K562 (cell line): ENCODE measurements around the gene KRT80. TPM values are rescaled to one million over a fixed set of nuclear protein-coding genes. Genes with fewer than 3 reads are reported as not detected.

Source experiments
- ATAC-seq: fragments of 200-7000 bp; cut with Tn5 transposase; 3 replicates; pipeline ENCODE4 v1.9.1; 2020; ENCODE audit warnings: moderate library complexity
- BruUV-seq: library from RNA; stranded (reverse); fragments of 400-500 nt; replicated peaks from 2 replicates; lab custom pipeline; 2021; lab: Mats Ljungman, UMichigan
- CTCF ChIA-PET: fragments of 300-600 bp; formaldehyde crosslinking; extraction: SDS; loops from one replicate; lab custom pipeline; 2021; ENCODE audit warnings: low intra/inter-chr PET ratio; lab: Yijun Ruan, JAX
- POLR2A ChIA-PET: fragments of 300-600, 350-650 bp; sonication (Branson Sonifier 250); formaldehyde crosslinking; extraction: SDS; loops from one replicate; lab custom pipeline; 2021; ENCODE audit warnings: antibody characterized with exemption, inconsistent platforms; lab: Yijun Ruan, JAX
- DNase-seq, 4 experiments: peaks; one replicate each; pipeline versions ENCODE4 v3.0.0 to v3.0.0-alpha.2; 2011 to 2018; ENCODE audit warnings: low spot score in 3 of 4, mixed read lengths in 3 of 4; ENCODE audit errors: extremely low read depth in 1 of 4
- FAIRE-seq: peaks from 2 replicates; lab custom pipeline; 2011; peaks lifted over from hg19 to GRCh38; lab: Jason Lieb, UNC
- H2AFZ ChIP-seq: 2 replicates; pipeline ENCODE4 v1.6.0; 2011; ENCODE audit warnings: low read depth, low read length, control low read depth, inconsistent platforms
- H3K27ac ChIP-seq: fragments of 200-600 bp; 3 replicates; pipeline ENCODE4 v1.8.0; 2011; ENCODE audit warnings: low read depth, mild to moderate bottlenecking, control low read depth, inconsistent platforms, low read length, moderate library complexity, mixed read lengths; ENCODE audit errors: extremely low read depth
- H3K27me3 ChIP-seq, 2 experiments: fragments of 300-600 bp in 1 of 2; 2 replicates in 1 of 2; 3 replicates in 1 of 2; pipeline versions ENCODE4 v1.6.0 to v1.8.0; 2011; ENCODE audit warnings: inconsistent platforms in 2 of 2, low read length in 2 of 2, mild to moderate bottlenecking in 1 of 2, mixed read lengths in 1 of 2, moderate library complexity in 1 of 2; ENCODE audit not compliant: control insufficient read depth in 2 of 2, insufficient read depth in 2 of 2
- H3K36me3 ChIP-seq: fragments of 300-600 bp; 3 replicates; pipeline ENCODE4 v1.8.0; 2011; ENCODE audit warnings: mild to moderate bottlenecking, low read length, inconsistent platforms; ENCODE audit not compliant: control insufficient read depth, insufficient read depth
- H3K4me1 ChIP-seq, 2 experiments: fragments of 200-600 bp in 1 of 2; replicated peaks in 1 of 2; 2 replicates in 1 of 2; 3 replicates in 1 of 2; pipeline versions ENCODE4 v1.5.1 to v1.8.0; 2011; ENCODE audit warnings: inconsistent platforms in 2 of 2, low read length in 2 of 2, mild to moderate bottlenecking in 1 of 2, mixed read lengths in 1 of 2, moderate library complexity in 1 of 2; ENCODE audit not compliant: control insufficient read depth in 2 of 2, insufficient read depth in 2 of 2
- H3K4me2 ChIP-seq: 2 replicates; pipeline ENCODE4 v1.6.1; 2011; ENCODE audit warnings: low read length, control low read depth, inconsistent platforms, mixed read lengths; ENCODE audit not compliant: insufficient read depth
- H3K4me3 ChIP-seq: fragments of 200-600 bp; sonication (generic), shearing (Covaris generic); 2 replicates; pipeline ENCODE4 v1.5.1; 2016; ENCODE audit warnings: control low read depth, inconsistent platforms
- H3K79me2 ChIP-seq: fragments of 200-600 bp; 3 replicates; pipeline ENCODE4 v1.8.0; 2011; ENCODE audit warnings: low read length, inconsistent platforms; ENCODE audit not compliant: control insufficient read depth, insufficient read depth
- H3K9ac ChIP-seq, 2 experiments: 2 replicates each; pipeline versions ENCODE4 v1.6.0 to v1.6.1; 2011; ENCODE audit warnings: low read depth in 2 of 2, low read length in 2 of 2, control low read depth in 1 of 2, inconsistent platforms in 1 of 2, mild to moderate bottlenecking in 1 of 2, mixed read lengths in 1 of 2; ENCODE audit not compliant: insufficient read depth in 1 of 2
- H3K9me1 ChIP-seq: one replicate; pipeline ENCODE4 v1.6.0; 2011; ENCODE audit warnings: inconsistent platforms, mild to moderate bottlenecking, low read length, moderate library complexity; ENCODE audit not compliant: control insufficient read depth, insufficient read depth
- H3K9me3 ChIP-seq: replicated peaks from 2 replicates; pipeline ENCODE4 v1.5.1; 2011; ENCODE audit warnings: low read depth, low read length, inconsistent platforms; ENCODE audit not compliant: control insufficient read depth, insufficient read depth
- H4K20me1 ChIP-seq: replicated peaks from 2 replicates; pipeline ENCODE4 v1.6.1; 2011; ENCODE audit warnings: low read length, inconsistent platforms, mixed read lengths; ENCODE audit not compliant: control insufficient read depth, insufficient read depth
- IFI16 ChIP-seq: fragments of 250-450 bp; sonication (Bioruptor Pico); IDR thresholded peaks from 2 replicates; pipeline ENCODE4 v2.1.2; 2022; ENCODE audit warnings: mild to moderate bottlenecking, inconsistent platforms
- KDM1A ChIP-seq, 2 experiments: fragments of 450-650 bp; IDR thresholded peaks; 2 replicates each; pipeline ENCODE4 v1.6.1; 2016; ENCODE audit warnings: mild to moderate bottlenecking in 2 of 2
- MEIS2 ChIP-seq: fragments of 450-650 bp; IDR thresholded peaks from 2 replicates; pipeline ENCODE4 v1.6.1; 2014; ENCODE audit warnings: mild to moderate bottlenecking; ENCODE audit not compliant: partially characterized antibody
- RUNX1 ChIP-seq: sonication (generic); IDR thresholded peaks from 2 replicates; pipeline ENCODE4 v1.6.1; 2016; ENCODE audit warnings: antibody characterized with exemption, low read depth
- STAT5A ChIP-seq: IDR thresholded peaks from 2 replicates; pipeline ENCODE4 v1.6.1; 2012; ENCODE audit warnings: low read length, inconsistent platforms, borderline replicate concordance
- TEAD4 ChIP-seq, 2 experiments: sonication (generic) in 1 of 2; formaldehyde crosslinking in 1 of 2; IDR thresholded peaks; 2 replicates each; pipeline versions ENCODE4 v1.6.1 to v1.8.0; 2012 to 2022; ENCODE audit warnings: borderline replicate concordance in 1 of 2, inconsistent platforms in 1 of 2, low read length in 1 of 2, mild to moderate bottlenecking in 1 of 2, missing genetic modification reagents in 1 of 2
- WGBS: fragments of 100-300 bp; shearing (Covaris generic); methylation state at CpG from one replicate; pipeline ENCODE4 v1.1.6; 2016; ENCODE audit warnings: low coverage, mixed read lengths; ENCODE audit not compliant: insufficient coverage; ENCODE audit errors: missing lambda C conversion rate; 5-methylcytosine and 5-hydroxymethylcytosine counted together
- in situ Hi-C: fragments of 300-500 bp; cut with MboI; formaldehyde crosslinking; loops from 4 replicates; pipeline ENCODE4 v1.15.0; 2018; ENCODE audit warnings: inconsistent platforms, mixed read lengths
- intact Hi-C: fragments of 100-400 bp; cut with micrococcal nuclease; formaldehyde crosslinking; loops from 2 replicates; pipeline ENCODE4 v1.14.2; 2022
- polyA plus RNA-seq, 8 experiments: library from polyadenylated mRNA; depleted of rRNA in 4 of 8; stranded (reverse) in 5 of 8; unstranded in 3 of 8; fragments of >200 nt; fragmentation: Nextera tagmentation in 2 of 8; fragmentation: Illumina TruSeq in 1 of 8; extraction: Ambion mirVana in 2 of 8; extraction: Trizol in 1 of 8; gene quantifications; 2 replicates each; pipeline versions ENCODE4 v1.2.1 to v1.2.3, GENCODE V29; 2011 to 2014; ENCODE audit warnings: inconsistent platforms in 1 of 8, missing spikeins in 1 of 8
- total RNA-seq, 7 experiments: library from RNA; depleted of rRNA in 6 of 7; stranded (reverse); fragments of >200 nt in 6 of 7; fragmentation: Illumina TruSeq in 2 of 7; extraction: Trizol in 2 of 7; gene quantifications; 2 replicates each; pipeline versions ENCODE4 v1.2.1 to v1.2.3, GENCODE V29; 2011 to 2021; ENCODE audit warnings: low replicate concordance in 1 of 7
- TF ChIP-seq, protein P1 (sequence below): fragments of 450-650 bp; formaldehyde crosslinking; IDR thresholded peaks from 2 replicates; pipeline ENCODE4 v1.4.0; 2020; ENCODE audit warnings: mild to moderate bottlenecking
- TF ChIP-seq, protein P2 (sequence below): fragments of 450-650 bp; formaldehyde crosslinking; IDR thresholded peaks from 2 replicates; pipeline ENCODE4 v1.4.0; 2020; ENCODE audit warnings: mild to moderate bottlenecking, moderate library complexity
- TF ChIP-seq, protein P3 (sequence below): conservative IDR thresholded peaks from 2 replicates; pipeline ENCODE4 v1.6.1; 2011; ENCODE audit warnings: low read depth, mild to moderate bottlenecking, low read length; ENCODE audit not compliant: control insufficient read depth
- TF ChIP-seq, protein P4 (sequence below), 2 experiments: fragments of 450-650 bp; IDR thresholded peaks; 2 replicates each; pipeline ENCODE4 v1.6.1; 2016; ENCODE audit warnings: mild to moderate bottlenecking in 2 of 2, borderline replicate concordance in 1 of 2, low read depth in 1 of 2, moderate library complexity in 1 of 2

Gene KRT80
- total and polyA plus RNA-seq, 9 of the 15 experiments (the other 6 are each of a cell fraction or from before 2014, with no cell fraction given): not detected

DNA sequence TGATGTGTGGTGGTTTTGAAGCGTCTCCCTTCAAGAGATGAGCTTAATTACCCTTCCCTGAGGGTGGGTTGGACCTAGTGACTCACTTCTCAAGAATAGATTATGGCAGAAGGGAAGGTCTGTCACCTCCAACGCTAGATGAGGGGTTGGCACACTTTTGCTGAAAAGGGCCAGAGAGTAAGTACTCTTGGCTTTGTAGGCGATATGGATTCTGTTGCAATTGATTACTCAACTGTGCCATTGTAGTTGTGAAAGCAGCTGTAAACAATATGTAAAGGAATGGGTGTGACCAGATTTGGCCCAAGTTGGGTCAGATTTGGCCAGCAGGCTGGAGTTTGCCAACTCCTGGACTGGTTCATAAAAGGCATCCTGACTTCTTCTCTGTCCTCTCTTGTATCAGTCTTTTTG, 59.1 kb downstream of the KRT80 start:
- Histone ChIP-seq H3K4me1 (no peaks in the 10 kb centered on the region), H3K79me2 (no peaks in the 10 kb centered on the region), H3K4me3 (no peak overlapping the region), H4K20me1 (no peaks in the 10 kb centered on the region; the same call in 1 of the 2 replicates), H3K9me3 (no peaks in the 10 kb centered on the region), H3K27me3 (peaks cover 31 to 56% of the 10 kb centered on the region in 2 experiments), H3K9ac (no peak overlapping the region), H3K27ac (no peak overlapping the region), H2AFZ (no peak overlapping the region), H3K9me1 (no peaks in the 10 kb centered on the region), H3K4me2 (no peak overlapping the region), H3K36me3 (no peaks in the 10 kb centered on the region)
- ATAC-seq (no peak), DNase-seq (no peak), FAIRE-seq (no peak)
- BruUV-seq: no TSS peak
- intact Hi-C loops (no loop called here), in situ Hi-C loops (no loop called here)
- CTCF ChIA-PET: no interaction called here
- POLR2A ChIA-PET: interaction anchor here (0.6 to 1.1 kb wide), 3 partner anchors 59 to 139 kb away, joined by 3 to 4 read pairs (median 3); partner anchors contain the start of gene KRT80
- WGBS: 0% methylated on average over 3 of the region's 3 CpGs
- no peak for TF ChIP-seq MEIS2
- TF ChIP-seq, protein P1, sequence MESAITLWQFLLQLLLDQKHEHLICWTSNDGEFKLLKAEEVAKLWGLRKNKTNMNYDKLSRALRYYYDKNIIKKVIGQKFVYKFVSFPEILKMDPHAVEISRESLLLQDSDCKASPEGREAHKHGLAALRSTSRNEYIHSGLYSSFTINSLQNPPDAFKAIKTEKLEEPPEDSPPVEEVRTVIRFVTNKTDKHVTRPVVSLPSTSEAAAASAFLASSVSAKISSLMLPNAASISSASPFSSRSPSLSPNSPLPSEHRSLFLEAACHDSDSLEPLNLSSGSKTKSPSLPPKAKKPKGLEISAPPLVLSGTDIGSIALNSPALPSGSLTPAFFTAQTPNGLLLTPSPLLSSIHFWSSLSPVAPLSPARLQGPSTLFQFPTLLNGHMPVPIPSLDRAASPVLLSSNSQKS: no peak
- TF ChIP-seq, protein P2, sequence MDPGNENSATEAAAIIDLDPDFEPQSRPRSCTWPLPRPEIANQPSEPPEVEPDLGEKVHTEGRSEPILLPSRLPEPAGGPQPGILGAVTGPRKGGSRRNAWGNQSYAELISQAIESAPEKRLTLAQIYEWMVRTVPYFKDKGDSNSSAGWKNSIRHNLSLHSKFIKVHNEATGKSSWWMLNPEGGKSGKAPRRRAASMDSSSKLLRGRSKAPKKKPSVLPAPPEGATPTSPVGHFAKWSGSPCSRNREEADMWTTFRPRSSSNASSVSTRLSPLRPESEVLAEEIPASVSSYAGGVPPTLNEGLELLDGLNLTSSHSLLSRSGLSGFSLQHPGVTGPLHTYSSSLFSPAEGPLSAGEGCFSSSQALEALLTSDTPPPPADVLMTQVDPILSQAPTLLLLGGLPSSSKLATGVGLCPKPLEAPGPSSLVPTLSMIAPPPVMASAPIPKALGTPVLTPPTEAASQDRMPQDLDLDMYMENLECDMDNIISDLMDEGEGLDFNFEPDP (CRISPR knock-in tag): no peak
- no peak for TF ChIP-seq IFI16 (CRISPR knock-in tag)
- TF ChIP-seq KDM1A (IDR thresholded peaks at IDR 0.05): no peak
- no peak for TF ChIP-seq TEAD4 (IDR thresholded peaks at IDR 0.05; ENCODE audit: low read length)
- TF ChIP-seq TEAD4 (CRISPR knock-in tag; IDR thresholded peaks at IDR 0.05; ENCODE audit: borderline replicate concordance): no peak
- TF ChIP-seq, protein P3, sequence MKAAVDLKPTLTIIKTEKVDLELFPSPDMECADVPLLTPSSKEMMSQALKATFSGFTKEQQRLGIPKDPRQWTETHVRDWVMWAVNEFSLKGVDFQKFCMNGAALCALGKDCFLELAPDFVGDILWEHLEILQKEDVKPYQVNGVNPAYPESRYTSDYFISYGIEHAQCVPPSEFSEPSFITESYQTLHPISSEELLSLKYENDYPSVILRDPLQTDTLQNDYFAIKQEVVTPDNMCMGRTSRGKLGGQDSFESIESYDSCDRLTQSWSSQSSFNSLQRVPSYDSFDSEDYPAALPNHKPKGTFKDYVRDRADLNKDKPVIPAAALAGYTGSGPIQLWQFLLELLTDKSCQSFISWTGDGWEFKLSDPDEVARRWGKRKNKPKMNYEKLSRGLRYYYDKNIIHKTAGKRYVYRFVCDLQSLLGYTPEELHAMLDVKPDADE: no peak
- TF ChIP-seq, protein P4, sequence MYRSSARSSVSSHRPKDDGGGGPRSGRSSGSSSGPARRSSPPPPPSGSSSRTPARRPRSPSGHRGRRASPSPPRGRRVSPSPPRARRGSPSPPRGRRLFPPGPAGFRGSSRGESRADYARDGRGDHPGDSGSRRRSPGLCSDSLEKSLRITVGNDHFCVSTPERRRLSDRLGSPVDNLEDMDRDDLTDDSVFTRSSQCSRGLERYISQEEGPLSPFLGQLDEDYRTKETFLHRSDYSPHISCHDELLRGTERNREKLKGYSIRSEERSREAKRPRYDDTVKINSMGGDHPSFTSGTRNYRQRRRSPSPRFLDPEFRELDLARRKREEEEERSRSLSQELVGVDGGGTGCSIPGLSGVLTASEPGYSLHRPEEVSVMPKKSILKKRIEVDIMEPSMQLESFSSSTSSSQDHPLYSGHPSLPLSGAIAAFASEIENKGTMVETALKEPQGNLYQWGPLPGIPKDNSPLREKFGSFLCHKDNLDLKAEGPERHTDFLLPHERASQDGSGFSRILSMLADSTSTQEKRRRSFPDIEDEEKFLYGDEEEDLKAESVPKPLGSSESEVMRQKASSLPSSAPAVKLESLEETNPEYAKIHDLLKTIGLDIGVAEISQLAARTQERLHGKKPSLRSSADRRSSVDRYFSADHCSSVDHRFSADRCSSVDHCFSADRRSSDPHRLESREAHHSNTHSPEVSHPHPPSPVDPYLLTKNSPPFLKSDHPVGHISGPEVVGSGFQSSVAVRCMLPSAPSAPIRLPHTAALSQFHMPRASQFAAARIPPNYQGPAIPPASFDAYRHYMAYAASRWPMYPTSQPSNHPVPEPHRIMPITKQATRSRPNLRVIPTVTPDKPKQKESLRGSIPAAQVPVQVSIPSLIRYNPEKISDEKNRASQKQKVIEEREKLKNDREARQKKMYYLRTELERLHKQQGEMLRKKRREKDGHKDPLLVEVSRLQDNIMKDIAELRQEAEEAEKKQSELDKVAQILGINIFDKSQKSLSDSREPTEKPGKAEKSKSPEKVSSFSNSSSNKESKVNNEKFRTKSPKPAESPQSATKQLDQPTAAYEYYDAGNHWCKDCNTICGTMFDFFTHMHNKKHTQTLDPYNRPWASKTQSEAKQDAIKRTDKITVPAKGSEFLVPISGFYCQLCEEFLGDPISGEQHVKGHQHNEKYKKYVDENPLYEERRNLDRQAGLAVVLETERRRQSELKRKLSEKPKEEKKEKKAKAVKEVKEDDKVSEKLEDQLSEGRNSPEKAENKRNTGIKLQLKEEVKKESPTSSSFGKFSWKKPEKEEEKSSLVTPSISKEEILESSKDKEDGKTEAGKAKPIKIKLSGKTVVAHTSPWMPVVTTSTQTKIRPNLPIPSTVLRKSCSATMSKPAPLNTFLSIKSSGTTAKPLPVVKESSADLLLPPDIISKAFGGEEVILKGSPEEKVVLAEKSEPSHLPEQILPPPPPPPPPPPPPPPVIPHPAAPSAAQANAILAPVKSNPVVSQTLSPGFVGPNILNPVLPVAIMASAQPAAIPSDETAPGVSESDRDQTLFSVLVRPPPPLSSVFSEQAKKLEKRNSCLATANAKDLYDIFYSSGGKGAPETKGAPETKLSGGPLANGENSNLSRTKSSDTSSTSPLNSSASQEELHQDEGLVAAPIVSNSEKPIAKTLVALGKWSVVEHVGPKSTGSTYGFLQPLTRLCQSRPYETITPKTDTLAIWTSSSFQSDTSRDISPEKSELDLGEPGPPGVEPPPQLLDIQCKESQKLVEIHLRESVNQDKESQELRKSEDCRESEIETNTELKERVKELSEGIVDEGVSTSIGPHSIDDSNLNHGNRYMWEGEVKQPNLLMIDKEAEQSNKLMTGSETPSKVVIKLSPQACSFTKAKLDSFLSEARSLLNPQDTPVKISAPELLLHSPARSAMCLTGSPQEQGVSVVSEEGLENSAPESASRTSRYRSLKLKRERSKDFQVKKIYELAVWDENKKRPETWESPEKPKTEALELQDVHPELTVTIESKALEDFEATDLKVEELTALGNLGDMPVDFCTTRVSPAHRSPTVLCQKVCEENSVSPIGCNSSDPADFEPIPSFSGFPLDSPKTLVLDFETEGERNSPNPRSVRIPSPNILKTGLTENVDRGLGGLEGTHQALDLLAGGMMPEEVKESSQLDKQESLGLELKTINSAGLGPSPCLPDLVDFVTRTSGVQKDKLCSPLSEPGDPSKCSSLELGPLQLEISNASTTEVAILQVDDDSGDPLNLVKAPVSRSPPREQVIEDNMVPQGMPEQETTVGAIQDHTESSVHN (IDR thresholded peaks at IDR 0.05; ENCODE audit: borderline replicate concordance in 1 of 2, low read depth in 1 of 2): no peak
- TF ChIP-seq RUNX1: no peak
- TF ChIP-seq STAT5A: no peak
